DOHH2 (cell line): ENCODE results near the gene TRAPPC14.

ENCODE experiments used
- H3F3A ChIP-seq: fragments of 200-600 bp; sonication (generic), shearing (Covaris generic); 2 replicates; pipeline ENCODE4 v1.6.0; 2016; ENCODE audit warnings: antibody characterized with exemption, mild to moderate bottlenecking; ENCODE audit not compliant: control insufficient read depth, insufficient read depth
- H3K27ac ChIP-seq: fragments of 200-600 bp; sonication (generic); 2 replicates; pipeline ENCODE4 v1.5.1; 2014; ENCODE audit warnings: low read depth, mild to moderate bottlenecking, low read length, moderate library complexity
- H3K27me3 ChIP-seq: fragments of 200-600 bp; sonication (generic); 2 replicates; pipeline ENCODE4 v1.6.1; 2014; ENCODE audit warnings: mild to moderate bottlenecking, low read length, mixed read lengths; ENCODE audit not compliant: control insufficient read depth
- H3K36me3 ChIP-seq: fragments of 200-600 bp; sonication (generic); 2 replicates; pipeline ENCODE4 v1.6.1; 2014; ENCODE audit warnings: mild to moderate bottlenecking, low read length, moderate library complexity, mixed read lengths; ENCODE audit not compliant: control insufficient read depth
- H3K4me1 ChIP-seq: fragments of 200-600 bp; sonication (generic); 2 replicates; pipeline ENCODE4 v1.6.1; 2014; ENCODE audit warnings: mild to moderate bottlenecking, low read length, mixed read lengths; ENCODE audit not compliant: control insufficient read depth
- H3K4me2 ChIP-seq: fragments of 200-600 bp; sonication (generic); 2 replicates; pipeline ENCODE4 v1.6.0; 2014; ENCODE audit warnings: mild to moderate bottlenecking, low read length, moderate library complexity
- H3K4me3 ChIP-seq: fragments of 200-600 bp; sonication (generic); 2 replicates; pipeline ENCODE4 v1.5.1; 2014; ENCODE audit warnings: mild to moderate bottlenecking, low read length, mixed read lengths
- H3K79me2 ChIP-seq: fragments of 200-600 bp; sonication (generic); 2 replicates; pipeline ENCODE4 v1.6.1; 2014; ENCODE audit warnings: mild to moderate bottlenecking, low read length, mixed read lengths; ENCODE audit not compliant: control insufficient read depth
- H3K9me2 ChIP-seq: fragments of 200-600 bp; sonication (generic); replicated peaks from 2 replicates; pipeline ENCODE4 v1.6.1; 2014; ENCODE audit warnings: mild to moderate bottlenecking, low read length, mixed read lengths; ENCODE audit not compliant: control insufficient read depth
- H3K9me3 ChIP-seq: fragments of 200-600 bp; sonication (generic); 2 replicates; pipeline ENCODE4 v1.6.1; 2014; ENCODE audit warnings: antibody characterized with exemption, low read length, mixed read lengths; ENCODE audit not compliant: control insufficient read depth, insufficient read depth
- H4K20me1 ChIP-seq: fragments of 200-600 bp; sonication (generic); 2 replicates; pipeline ENCODE4 v1.6.0; 2014; ENCODE audit warnings: low read depth, mild to moderate bottlenecking, antibody characterized with exemption, low read length, moderate library complexity; ENCODE audit not compliant: control insufficient read depth, insufficient read depth
- EZH2phosphoT487 ChIP-seq: fragments of 200-600 bp; sonication (generic); IDR thresholded peaks from 2 replicates; pipeline ENCODE4 v1.6.1; 2017; ENCODE audit warnings: borderline replicate concordance, mild to moderate bottlenecking, antibody characterized with exemption, low read length, moderate library complexity, mixed read lengths
- TF ChIP-seq, protein P1 (sequence below): fragments of 200-600 bp; sonication (generic); IDR thresholded peaks from one replicate; pipeline ENCODE4 v1.5.1; 2014; ENCODE audit warnings: antibody characterized with exemption, mild to moderate bottlenecking, low read depth, low read length; ENCODE audit not compliant: poor library complexity, severe bottlenecking

The TRAPPC14 gene

DNA sequence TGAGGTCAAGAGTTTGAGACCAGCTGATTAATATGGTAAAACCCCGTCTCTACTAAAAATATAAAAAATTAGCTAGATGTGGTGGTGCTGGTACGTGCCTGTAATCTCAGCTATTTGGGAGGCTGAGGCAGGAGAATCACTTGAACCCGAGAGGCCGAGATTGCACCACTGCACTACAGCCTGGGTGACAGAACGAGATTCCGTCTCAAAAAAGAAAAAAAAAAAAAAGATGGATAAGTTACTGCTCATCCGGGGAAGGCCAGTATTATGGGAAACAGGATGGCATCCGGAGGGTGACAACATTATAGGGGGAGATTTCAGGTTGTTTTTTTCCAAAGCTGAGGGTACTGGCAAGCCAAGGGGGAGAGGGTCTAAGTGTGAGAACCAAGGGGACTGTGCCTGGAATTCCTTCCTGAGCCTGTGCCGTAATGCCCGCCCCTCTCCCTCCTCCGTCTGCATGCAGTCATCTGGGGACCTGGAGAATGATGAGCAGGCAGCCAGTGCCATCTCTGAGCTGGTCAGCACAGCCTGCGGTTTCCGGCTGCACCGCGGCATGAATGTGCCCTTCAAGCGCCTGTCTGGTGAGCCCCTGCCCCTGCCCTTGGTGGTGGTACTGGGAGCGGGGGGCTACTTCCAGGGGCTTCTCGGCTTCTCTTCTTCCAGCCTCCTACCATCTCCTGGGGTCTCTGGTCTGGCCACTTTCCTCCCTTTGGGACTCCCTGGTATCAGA lies 5.4 kb downstream of the TRAPPC14 start:
- H3K27me3 ChIP-seq: no peaks in the 10 kb centered on the region
- H3F3A ChIP-seq: peaks cover 39% of the 10 kb centered on the region
- peaks cover 8% of the 10 kb centered on the region; the same call in 1 of the 2 replicates for H4K20me1 ChIP-seq
- TF ChIP-seq, protein P1, sequence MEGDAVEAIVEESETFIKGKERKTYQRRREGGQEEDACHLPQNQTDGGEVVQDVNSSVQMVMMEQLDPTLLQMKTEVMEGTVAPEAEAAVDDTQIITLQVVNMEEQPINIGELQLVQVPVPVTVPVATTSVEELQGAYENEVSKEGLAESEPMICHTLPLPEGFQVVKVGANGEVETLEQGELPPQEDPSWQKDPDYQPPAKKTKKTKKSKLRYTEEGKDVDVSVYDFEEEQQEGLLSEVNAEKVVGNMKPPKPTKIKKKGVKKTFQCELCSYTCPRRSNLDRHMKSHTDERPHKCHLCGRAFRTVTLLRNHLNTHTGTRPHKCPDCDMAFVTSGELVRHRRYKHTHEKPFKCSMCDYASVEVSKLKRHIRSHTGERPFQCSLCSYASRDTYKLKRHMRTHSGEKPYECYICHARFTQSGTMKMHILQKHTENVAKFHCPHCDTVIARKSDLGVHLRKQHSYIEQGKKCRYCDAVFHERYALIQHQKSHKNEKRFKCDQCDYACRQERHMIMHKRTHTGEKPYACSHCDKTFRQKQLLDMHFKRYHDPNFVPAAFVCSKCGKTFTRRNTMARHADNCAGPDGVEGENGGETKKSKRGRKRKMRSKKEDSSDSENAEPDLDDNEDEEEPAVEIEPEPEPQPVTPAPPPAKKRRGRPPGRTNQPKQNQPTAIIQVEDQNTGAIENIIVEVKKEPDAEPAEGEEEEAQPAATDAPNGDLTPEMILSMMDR: no peak
- no peak for TF ChIP-seq EZH2phosphoT487
- peak overlapping the region; percentile 56 for H3K4me3 ChIP-seq
- H3K79me2 ChIP-seq: peaks cover 91% of the 10 kb centered on the region
- H3K36me3 ChIP-seq: peaks cover 88% of the 10 kb centered on the region
- peak overlapping the region; percentile 56 for H3K4me2 ChIP-seq
- H3K9me3 ChIP-seq: no peaks in the 10 kb centered on the region
- H3K4me1 ChIP-seq: peaks cover 77% of the 10 kb centered on the region
- H3K27ac ChIP-seq: peak overlapping the region; percentile 64
- no peaks in the 10 kb centered on the region for H3K9me2 ChIP-seq

DNA sequence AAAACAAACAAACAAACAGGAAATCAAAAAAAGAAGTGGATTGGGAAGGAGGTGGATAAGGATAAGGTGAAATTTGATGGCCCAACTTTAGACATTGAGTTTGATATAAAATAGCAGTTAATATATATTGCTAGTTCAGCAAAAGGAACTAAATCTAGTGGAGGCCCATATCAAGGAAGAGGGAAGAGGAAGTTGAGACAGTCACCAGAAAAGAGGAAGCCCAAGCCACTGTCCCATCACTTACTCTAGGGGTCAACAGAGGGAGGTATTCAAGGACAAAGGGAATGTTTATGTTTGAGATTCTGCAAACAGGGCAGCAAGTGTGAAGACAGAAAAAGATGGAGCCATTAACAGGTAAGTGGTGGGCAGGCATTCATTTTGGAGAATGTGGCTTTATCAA lies 6.1 kb downstream of the TRAPPC14 start:
- peak overlapping the region; percentile 64 for H3K27ac ChIP-seq
- H3K36me3 ChIP-seq: peaks cover 81% of the 10 kb centered on the region
- H3K4me2 ChIP-seq: peak overlapping the region; percentile 56
- peaks cover 79% of the 10 kb centered on the region for H3K4me1 ChIP-seq
- peak overlapping the region; percentile 56 for H3K4me3 ChIP-seq
- peaks cover 5% of the 10 kb centered on the region; the same call in 1 of the 2 replicates for H4K20me1 ChIP-seq
- peaks cover 84% of the 10 kb centered on the region for H3K79me2 ChIP-seq
- H3K9me3 ChIP-seq: no peaks in the 10 kb centered on the region
- H3K9me2 ChIP-seq: no peaks in the 10 kb centered on the region
- peaks cover 39% of the 10 kb centered on the region for H3F3A ChIP-seq
- TF ChIP-seq, protein P1: peak; percentile 44
- no peak for TF ChIP-seq EZH2phosphoT487
- no peaks in the 10 kb centered on the region for H3K27me3 ChIP-seq

DNA sequence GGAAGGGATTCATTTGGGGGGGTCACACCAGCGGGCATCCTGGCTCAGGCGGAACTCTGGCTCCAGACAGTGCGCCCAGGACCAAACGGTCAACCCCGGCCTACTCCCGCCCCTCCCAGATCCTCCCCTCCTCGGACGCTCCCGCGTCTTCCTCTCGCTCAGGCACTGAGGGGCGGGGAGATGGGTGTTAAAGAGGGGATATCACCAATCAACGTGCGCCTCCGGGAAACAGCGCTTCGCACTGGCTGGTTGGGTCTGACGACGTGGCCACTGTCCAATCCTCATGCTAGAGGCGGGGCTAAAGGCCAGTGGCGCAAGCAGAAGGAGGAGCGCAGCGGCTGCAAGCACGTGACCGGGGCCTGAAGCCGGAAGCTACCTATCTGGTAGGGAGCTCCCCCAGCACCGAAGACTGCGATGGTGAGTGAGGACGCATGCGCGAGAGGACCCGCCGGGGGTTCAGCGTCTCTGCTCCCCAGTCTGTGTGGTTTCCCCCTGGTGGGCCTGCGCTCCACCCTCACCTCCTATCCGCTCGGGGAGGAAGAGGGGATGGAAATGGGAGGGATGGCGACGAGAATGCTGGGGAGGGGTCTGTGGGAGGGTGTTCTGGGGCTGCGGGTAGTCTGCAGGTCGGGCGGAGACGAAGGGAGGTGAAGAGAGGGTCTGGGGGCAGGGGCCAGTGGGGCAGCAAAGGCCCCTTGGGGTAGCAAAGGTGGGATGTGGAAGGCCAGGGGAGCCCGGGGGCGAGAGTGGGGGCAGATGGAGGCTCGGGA lies 9.8 kb downstream of the TRAPPC14 start, which contains the start of gene LAMTOR4:
Gene LAMTOR4, plus strand, starts transcription at position 360 of the 770 bp plus-strand sequence. Its CDS starts 55 bp downstream, at position 415.
- Histone ChIP-seq H3K9me3 (no peaks in the 10 kb centered on the region), H3K79me2 (peaks cover 49% of the 10 kb centered on the region), H3K4me1 (peaks cover 48% of the 10 kb centered on the region), H3K27me3 (no peaks in the 10 kb centered on the region), H3K9me2 (no peaks in the 10 kb centered on the region), H3K36me3 (peaks cover 44% of the 10 kb centered on the region), H3F3A (peaks cover 24% of the 10 kb centered on the region), H3K4me3 (peak within 1 kb of the TSS; percentile 92), H4K20me1 (no peaks in the 10 kb centered on the region), H3K27ac (peak within 1 kb of the TSS; percentile 79), H3K4me2 (peak within 1 kb of the TSS; percentile 98)
- TF ChIP-seq, protein P1: peak; percentile 59
- no peak for TF ChIP-seq EZH2phosphoT487
